Measurements from ENCODE around the gene TAS1R2.

TAS1R2 gene

DNA sequence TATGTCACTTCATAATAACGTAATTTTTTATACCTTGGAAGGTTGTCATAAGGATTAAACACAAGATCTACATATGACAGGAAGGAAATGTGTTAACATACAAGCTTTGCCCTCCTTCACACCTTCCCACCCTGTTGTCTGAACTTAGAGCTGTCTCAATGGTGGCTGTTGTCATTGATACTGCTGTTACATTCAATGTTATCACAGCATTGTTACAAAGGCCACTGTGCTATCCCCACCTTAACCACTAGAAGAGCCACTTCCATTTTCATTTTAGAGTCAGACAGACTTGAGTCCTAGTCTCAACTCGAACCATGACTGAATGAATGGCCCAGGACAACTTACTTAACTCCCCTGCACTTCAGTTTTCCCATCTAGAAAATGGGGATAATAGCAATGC lies 31.2 kb downstream of the TAS1R2 start:
- Mint-ChIP-seq H3K27ac (ENCODE audit: low read depth) (no peak overlapping the region), H3K9me3 (no peaks in the 10 kb centered on the region), H3K36me3 (ENCODE audit: insufficient read depth) (peaks cover 3% of the 10 kb centered on the region), H3K27me3 (peaks cover 8% of the 10 kb centered on the region), H3K4me1 (no peaks in the 10 kb centered on the region), H3K4me3 (no peak overlapping the region)
- ATAC-seq (replicated peaks; ENCODE audit: extremely low read depth, poor library complexity, severe bottlenecking): peak; percentile 75
- DNase-seq (ENCODE audit: low spot score in 2 of 2): no peak

GRCh38 chr1:18823438-18823837 lies 36.0 kb downstream of the TAS1R2 start:
- no peak for ATAC-seq (replicated peaks; ENCODE audit: extremely low read depth, poor library complexity, severe bottlenecking)
- Mint-ChIP-seq H3K9me3 (no peaks in the 10 kb centered on the region), H3K36me3 (ENCODE audit: insufficient read depth) (peaks cover 3% of the 10 kb centered on the region), H3K4me3 (no peak overlapping the region), H3K27me3 (peaks cover 42% of the 10 kb centered on the region), H3K4me1 (no peaks in the 10 kb centered on the region), H3K27ac (ENCODE audit: low read depth) (no peak overlapping the region)
- no peak for DNase-seq (ENCODE audit: low spot score in 2 of 2)

- ATAC-seq (replicated peaks; ENCODE audit: extremely low read depth, poor library complexity, severe bottlenecking) (no peak), DNase-seq (ENCODE audit: low spot score in 2 of 2) (peak in 1 of 2 donors; percentile 24)
- no peak overlapping the region for H3K27ac Mint-ChIP-seq (ENCODE audit: low read depth)
- H3K36me3 Mint-ChIP-seq (ENCODE audit: insufficient read depth): peaks cover 2% of the 10 kb centered on the region
- H3K4me1 Mint-ChIP-seq: peaks cover 7% of the 10 kb centered on the region
- no peak overlapping the region for H3K4me3 Mint-ChIP-seq
- H3K9me3 Mint-ChIP-seq: no peaks in the 10 kb centered on the region
- H3K27me3 Mint-ChIP-seq: peaks cover 67% of the 10 kb centered on the region
Measured at GRCh38 chr1:18820791-18821641, 38.4 kb downstream of the TAS1R2 start.

- ATAC-seq (replicated peaks; ENCODE audit: extremely low read depth, poor library complexity, severe bottlenecking) (no peak), DNase-seq (ENCODE audit: low spot score in 2 of 2) (no peak)
- peaks cover 7% of the 10 kb centered on the region for H3K4me1 Mint-ChIP-seq
- H3K27ac Mint-ChIP-seq (ENCODE audit: low read depth): no peak overlapping the region
- peaks cover 68% of the 10 kb centered on the region for H3K27me3 Mint-ChIP-seq
- no peak overlapping the region for H3K4me3 Mint-ChIP-seq
- H3K9me3 Mint-ChIP-seq: no peaks in the 10 kb centered on the region
- H3K36me3 Mint-ChIP-seq (ENCODE audit: insufficient read depth): peaks cover 2% of the 10 kb centered on the region
Measured at GRCh38 chr1:18819986-18820790, 39.3 kb downstream of the TAS1R2 start.

GRCh38 chr1:18819203-18819602 lies 40.3 kb downstream of the TAS1R2 start:
- DNase-seq (ENCODE audit: low spot score in 2 of 2) (no peak), ATAC-seq (replicated peaks; ENCODE audit: extremely low read depth, poor library complexity, severe bottlenecking) (no peak)
- H3K27me3 Mint-ChIP-seq: peaks cover 68% of the 10 kb centered on the region
- no peak overlapping the region for H3K27ac Mint-ChIP-seq (ENCODE audit: low read depth)
- H3K9me3 Mint-ChIP-seq: no peaks in the 10 kb centered on the region
- no peak overlapping the region for H3K4me3 Mint-ChIP-seq
- H3K36me3 Mint-ChIP-seq (ENCODE audit: insufficient read depth): no peaks in the 10 kb centered on the region
- peaks cover 7% of the 10 kb centered on the region for H3K4me1 Mint-ChIP-seq

DNA sequence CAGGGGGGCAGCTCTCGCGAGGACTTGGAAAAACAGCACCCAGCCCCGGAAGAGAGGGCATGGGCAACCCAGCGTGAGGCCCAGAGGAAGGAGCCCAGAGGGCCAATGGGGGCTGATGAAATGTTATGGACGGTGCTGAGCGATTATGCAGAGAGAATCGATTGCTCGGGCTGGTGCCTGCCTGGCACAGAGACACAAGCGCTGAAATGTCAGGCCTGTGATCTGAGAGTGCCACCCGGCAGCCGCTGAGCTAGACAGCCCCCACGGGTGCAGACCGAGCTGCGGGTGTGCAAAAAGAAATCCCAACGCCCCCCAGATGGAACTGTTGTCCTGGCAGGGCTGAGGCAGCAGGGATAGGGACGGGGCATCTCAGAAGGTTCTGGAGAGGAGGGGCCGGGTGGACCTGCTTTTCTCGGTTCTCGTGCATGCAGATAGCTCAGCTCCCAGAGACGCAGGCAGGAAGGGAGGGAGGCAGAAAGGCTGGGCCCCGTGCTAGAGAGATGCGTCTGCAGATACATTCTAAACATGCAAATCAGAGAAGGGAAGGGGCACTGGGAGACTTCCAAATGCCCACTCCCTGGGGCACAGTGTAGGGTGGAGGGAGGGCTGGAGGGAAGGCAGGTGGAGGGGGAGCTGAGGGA lies 41.5 kb downstream of the TAS1R2 start:
- no peak overlapping the region for H3K4me3 Mint-ChIP-seq
- H3K9me3 Mint-ChIP-seq: no peaks in the 10 kb centered on the region
- ATAC-seq (replicated peaks; ENCODE audit: extremely low read depth, poor library complexity, severe bottlenecking) (no peak), DNase-seq (ENCODE audit: low spot score in 2 of 2) (no peak)
- no peaks in the 10 kb centered on the region for H3K36me3 Mint-ChIP-seq (ENCODE audit: insufficient read depth)
- H3K4me1 Mint-ChIP-seq: peaks cover 7% of the 10 kb centered on the region
- H3K27ac Mint-ChIP-seq (ENCODE audit: low read depth): no peak overlapping the region
- H3K27me3 Mint-ChIP-seq: peaks cover 57% of the 10 kb centered on the region

DNA sequence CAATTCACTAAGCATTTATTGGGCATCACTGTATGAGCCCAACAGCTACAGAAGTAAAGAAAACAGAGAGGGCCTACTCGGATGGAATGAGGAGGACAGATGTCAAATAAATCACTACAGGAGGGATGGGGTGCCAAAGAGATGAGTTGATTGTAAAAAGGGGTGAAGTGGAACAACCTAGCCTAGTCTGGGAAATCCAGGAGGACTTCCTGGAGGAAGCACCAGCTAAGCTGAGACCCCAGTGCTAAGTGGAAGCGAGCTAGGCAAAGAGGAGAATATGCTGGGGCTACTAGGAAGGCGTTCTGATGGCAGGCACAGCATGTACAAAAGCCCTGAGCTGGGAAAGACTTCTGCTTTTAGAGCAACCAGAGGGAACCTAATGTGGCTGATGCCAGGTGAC lies 42.1 kb downstream of the TAS1R2 start:
- Mint-ChIP-seq H3K36me3 (ENCODE audit: insufficient read depth) (no peaks in the 10 kb centered on the region), H3K27me3 (peaks cover 61% of the 10 kb centered on the region), H3K9me3 (no peaks in the 10 kb centered on the region), H3K4me1 (peaks cover 7% of the 10 kb centered on the region), H3K4me3 (no peak overlapping the region), H3K27ac (ENCODE audit: low read depth) (no peak overlapping the region)
- ATAC-seq (replicated peaks; ENCODE audit: extremely low read depth, poor library complexity, severe bottlenecking) (no peak), DNase-seq (ENCODE audit: low spot score in 2 of 2) (no peak)

DNA sequence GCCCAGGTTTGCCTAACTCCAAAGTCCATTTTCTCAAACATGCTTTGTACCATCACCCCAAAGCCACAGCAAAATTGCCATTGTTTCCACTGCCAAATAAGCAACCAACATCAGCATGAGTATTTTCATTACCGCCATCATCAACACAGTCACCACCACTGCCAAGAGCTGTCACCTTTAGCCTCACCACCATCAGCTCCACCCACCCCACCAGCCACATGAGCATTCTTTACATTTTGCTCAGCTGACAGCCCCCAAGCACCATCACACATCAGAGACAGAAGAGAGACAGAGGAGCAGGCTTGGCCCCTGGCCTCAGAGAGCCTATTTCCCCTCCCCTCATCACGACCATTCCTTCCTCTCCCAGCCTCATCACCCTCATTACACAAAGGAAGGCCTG lies 42.7 kb downstream of the TAS1R2 start:
- ATAC-seq (replicated peaks; ENCODE audit: extremely low read depth, poor library complexity, severe bottlenecking): no peak
- H3K36me3 Mint-ChIP-seq (ENCODE audit: insufficient read depth): no peaks in the 10 kb centered on the region
- H3K27ac Mint-ChIP-seq (ENCODE audit: low read depth): no peak overlapping the region
- H3K4me1 Mint-ChIP-seq: peaks cover 7% of the 10 kb centered on the region
- peaks cover 66% of the 10 kb centered on the region for H3K27me3 Mint-ChIP-seq
- no peak overlapping the region for H3K4me3 Mint-ChIP-seq
- no peaks in the 10 kb centered on the region for H3K9me3 Mint-ChIP-seq
- no peak for DNase-seq (ENCODE audit: low spot score in 2 of 2)

DNA sequence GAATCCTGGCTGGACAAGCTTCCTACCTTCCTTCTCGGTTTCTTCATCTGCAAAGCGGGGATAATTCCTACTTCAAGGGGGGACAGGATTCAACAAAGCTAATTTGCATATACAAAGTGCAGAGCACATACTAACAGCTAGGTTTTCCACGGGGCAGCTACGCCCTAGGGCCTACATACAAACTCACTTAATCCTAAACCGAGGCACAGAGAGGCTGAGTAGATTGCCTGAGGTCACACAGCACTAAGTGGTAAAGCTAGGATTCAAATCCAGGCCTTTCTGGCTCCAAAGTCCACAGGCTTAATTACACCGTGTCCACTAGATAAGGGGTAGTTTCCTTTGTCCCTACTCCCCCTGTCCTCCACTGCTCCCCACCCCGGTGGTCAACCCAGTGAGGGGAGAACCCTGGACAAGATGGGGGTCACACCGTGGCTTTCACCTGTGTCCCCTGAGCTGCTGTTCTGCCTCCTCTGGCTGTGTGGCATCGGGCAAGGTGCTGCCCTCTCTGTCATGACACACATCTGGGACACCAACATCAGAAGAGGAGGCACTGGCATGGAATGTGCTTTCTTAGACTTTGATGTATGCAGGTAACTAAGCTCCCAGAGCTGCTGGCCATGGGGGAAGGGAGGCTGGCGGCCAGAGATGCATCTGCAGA lies 44.5 kb downstream of the TAS1R2 start:
- Mint-ChIP-seq H3K4me3 (no peak overlapping the region), H3K27me3 (peaks cover 71% of the 10 kb centered on the region), H3K9me3 (no peaks in the 10 kb centered on the region), H3K36me3 (ENCODE audit: insufficient read depth) (no peaks in the 10 kb centered on the region), H3K4me1 (peaks cover 7% of the 10 kb centered on the region), H3K27ac (ENCODE audit: low read depth) (no peak overlapping the region)
- no peak for ATAC-seq (replicated peaks; ENCODE audit: extremely low read depth, poor library complexity, severe bottlenecking)
- no peak for DNase-seq (ENCODE audit: low spot score in 2 of 2)

GRCh38 chr1:18814425-18814824 lies 45.0 kb downstream of the TAS1R2 start:
- H3K36me3 Mint-ChIP-seq (ENCODE audit: insufficient read depth): no peaks in the 10 kb centered on the region

GRCh38 chr1:18812453-18812939 lies 47.0 kb downstream of the TAS1R2 start:
- Mint-ChIP-seq H3K27me3 (peaks cover 65% of the 10 kb centered on the region), H3K4me1 (peaks cover 7% of the 10 kb centered on the region), H3K4me3 (no peak overlapping the region), H3K9me3 (no peaks in the 10 kb centered on the region), H3K27ac (ENCODE audit: low read depth) (no peak overlapping the region), H3K36me3 (ENCODE audit: insufficient read depth) (no peaks in the 10 kb centered on the region)
- no peak for ATAC-seq (replicated peaks; ENCODE audit: extremely low read depth, poor library complexity, severe bottlenecking)
- no peak for DNase-seq (ENCODE audit: low spot score in 2 of 2)

More at GRCh38 chr1:18814425-18814824, 45.0 kb downstream of the TAS1R2 start:
- ATAC-seq (replicated peaks; ENCODE audit: extremely low read depth, poor library complexity, severe bottlenecking) (no peak), DNase-seq (ENCODE audit: low spot score in 2 of 2) (no peak)
- peaks cover 71% of the 10 kb centered on the region for H3K27me3 Mint-ChIP-seq
- peaks cover 7% of the 10 kb centered on the region for H3K4me1 Mint-ChIP-seq
- no peak overlapping the region for H3K27ac Mint-ChIP-seq (ENCODE audit: low read depth)
- H3K9me3 Mint-ChIP-seq: no peaks in the 10 kb centered on the region
- H3K4me3 Mint-ChIP-seq: no peak overlapping the region

All from central memory CD8-positive, alpha-beta T cell (primary cell).